Measurements from ENCODE around the gene SH3BP1.

GRCh38 chr22:37690407-37690806 is 50.9 kb downstream of the SH3BP1 start:
- TF ChIP-seq CTCF (IDR thresholded peaks at IDR 0.05): no peak
- no peak for TF ChIP-seq GATA3 (IDR thresholded peaks at IDR 0.05; ENCODE audit: borderline replicate concordance)
- TF ChIP-seq, protein P1, sequence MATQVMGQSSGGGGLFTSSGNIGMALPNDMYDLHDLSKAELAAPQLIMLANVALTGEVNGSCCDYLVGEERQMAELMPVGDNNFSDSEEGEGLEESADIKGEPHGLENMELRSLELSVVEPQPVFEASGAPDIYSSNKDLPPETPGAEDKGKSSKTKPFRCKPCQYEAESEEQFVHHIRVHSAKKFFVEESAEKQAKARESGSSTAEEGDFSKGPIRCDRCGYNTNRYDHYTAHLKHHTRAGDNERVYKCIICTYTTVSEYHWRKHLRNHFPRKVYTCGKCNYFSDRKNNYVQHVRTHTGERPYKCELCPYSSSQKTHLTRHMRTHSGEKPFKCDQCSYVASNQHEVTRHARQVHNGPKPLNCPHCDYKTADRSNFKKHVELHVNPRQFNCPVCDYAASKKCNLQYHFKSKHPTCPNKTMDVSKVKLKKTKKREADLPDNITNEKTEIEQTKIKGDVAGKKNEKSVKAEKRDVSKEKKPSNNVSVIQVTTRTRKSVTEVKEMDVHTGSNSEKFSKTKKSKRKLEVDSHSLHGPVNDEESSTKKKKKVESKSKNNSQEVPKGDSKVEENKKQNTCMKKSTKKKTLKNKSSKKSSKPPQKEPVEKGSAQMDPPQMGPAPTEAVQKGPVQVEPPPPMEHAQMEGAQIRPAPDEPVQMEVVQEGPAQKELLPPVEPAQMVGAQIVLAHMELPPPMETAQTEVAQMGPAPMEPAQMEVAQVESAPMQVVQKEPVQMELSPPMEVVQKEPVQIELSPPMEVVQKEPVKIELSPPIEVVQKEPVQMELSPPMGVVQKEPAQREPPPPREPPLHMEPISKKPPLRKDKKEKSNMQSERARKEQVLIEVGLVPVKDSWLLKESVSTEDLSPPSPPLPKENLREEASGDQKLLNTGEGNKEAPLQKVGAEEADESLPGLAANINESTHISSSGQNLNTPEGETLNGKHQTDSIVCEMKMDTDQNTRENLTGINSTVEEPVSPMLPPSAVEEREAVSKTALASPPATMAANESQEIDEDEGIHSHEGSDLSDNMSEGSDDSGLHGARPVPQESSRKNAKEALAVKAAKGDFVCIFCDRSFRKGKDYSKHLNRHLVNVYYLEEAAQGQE (IDR thresholded peaks at IDR 0.05): no peak
- TF ChIP-seq MYC (IDR thresholded peaks at IDR 0.05; ENCODE audit: borderline replicate concordance, low read length): no peak
- no peak for TF ChIP-seq MAZ (IDR thresholded peaks at IDR 0.05; ENCODE audit: borderline replicate concordance, low read depth, low read length)
- TF ChIP-seq, protein P2, sequence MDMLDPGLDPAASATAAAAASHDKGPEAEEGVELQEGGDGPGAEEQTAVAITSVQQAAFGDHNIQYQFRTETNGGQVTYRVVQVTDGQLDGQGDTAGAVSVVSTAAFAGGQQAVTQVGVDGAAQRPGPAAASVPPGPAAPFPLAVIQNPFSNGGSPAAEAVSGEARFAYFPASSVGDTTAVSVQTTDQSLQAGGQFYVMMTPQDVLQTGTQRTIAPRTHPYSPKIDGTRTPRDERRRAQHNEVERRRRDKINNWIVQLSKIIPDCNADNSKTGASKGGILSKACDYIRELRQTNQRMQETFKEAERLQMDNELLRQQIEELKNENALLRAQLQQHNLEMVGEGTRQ (IDR thresholded peaks at IDR 0.05): no peak
- no peak for TF ChIP-seq JUN (IDR thresholded peaks at IDR 0.05)
- no peak for TF ChIP-seq NFE2L2 (conservative IDR thresholded peaks at IDR 0.05; ENCODE audit: low read length)
- no peak for TF ChIP-seq RFX5 (IDR thresholded peaks at IDR 0.05)
- TF ChIP-seq TFCP2L1 (CRISPR knock-in tag; IDR thresholded peaks at IDR 0.05): no peak
- TF ChIP-seq RAD21 (conservative IDR thresholded peaks at IDR 0.05 in 1 of 2, IDR thresholded peaks at IDR 0.05 in 1 of 2): no peak
- TF ChIP-seq EHMT2 (IDR thresholded peaks at IDR 0.05; ENCODE audit: low read depth): no peak
